IMR-90 (cell line): Measurements from ENCODE around the gene KLHL29. TPM values are rescaled to one million over a fixed set of nuclear protein-coding genes. Genes with fewer than 3 reads are reported as not detected.

Experiments used
- ATAC-seq: fragments of 200-7000 bp; cut with Tn5 transposase; 2 replicates; pipeline ENCODE4 v1.9.1; 2020; ENCODE audit warnings: low read depth, mild to moderate bottlenecking, moderate library complexity
- BruUV-seq: library from RNA; stranded (reverse); fragments of 400-500 nt; replicated peaks from 2 replicates; lab custom pipeline; 2021; lab: Mats Ljungman, UMichigan
- CTCF ChIA-PET: fragments of 300-600 bp; formaldehyde crosslinking; extraction: SDS; loops from one replicate; lab custom pipeline; 2021; ENCODE audit warnings: antibody characterized with exemption; lab: Yijun Ruan, JAX
- POLR2A ChIA-PET: fragments of 300-600 bp; sonication (Branson Sonifier 250); formaldehyde crosslinking; loops from one replicate; lab custom pipeline; 2022; ENCODE audit warnings: antibody characterized with exemption; ENCODE audit not compliant: unreplicated experiment; lab: Charles Lee
- DNase-seq: peaks from one replicate; pipeline ENCODE4 v3.0.0; 2013
- H2AFZ ChIP-seq: replicated peaks from 2 replicates; pipeline ENCODE3; 2013; ENCODE audit warnings: low read length, mild to moderate bottlenecking; ENCODE audit not compliant: poor library complexity
- H2AK5ac ChIP-seq: 2 replicates; pipeline ENCODE4 v1.6.1; 2013; ENCODE audit warnings: low read depth, low read length, inconsistent platforms
- H2AK9ac ChIP-seq: replicated peaks from 2 replicates; pipeline ENCODE3; 2013; ENCODE audit warnings: mild to moderate bottlenecking, low read depth, low read length, moderate library complexity; ENCODE audit not compliant: poor library complexity
- H2BK120ac ChIP-seq: 2 replicates; pipeline ENCODE4 v1.6.1; 2013; ENCODE audit warnings: low read depth, low read length, inconsistent platforms
- H2BK15ac ChIP-seq: 3 replicates; pipeline ENCODE4 v1.6.1; 2013; ENCODE audit warnings: low read depth, low read length, inconsistent platforms
- H2BK20ac ChIP-seq: 2 replicates; pipeline ENCODE4 v1.6.1; 2013; ENCODE audit warnings: low read depth, mild to moderate bottlenecking, inconsistent platforms, low read length, moderate library complexity
- H2BK5ac ChIP-seq: 2 replicates; pipeline ENCODE4 v1.6.1; 2013; ENCODE audit warnings: mild to moderate bottlenecking, low read depth, low read length, inconsistent platforms; ENCODE audit not compliant: poor library complexity, severe bottlenecking
- H3K14ac ChIP-seq: replicated peaks from 2 replicates; pipeline ENCODE4 v1.6.1; 2013; ENCODE audit warnings: low read depth, low read length, inconsistent platforms
- H3K18ac ChIP-seq: 2 replicates; pipeline ENCODE4 v1.6.1; 2013; ENCODE audit warnings: low read depth, low read length, control low read depth
- H3K23ac ChIP-seq: 2 replicates; pipeline ENCODE4 v1.6.1; 2013; ENCODE audit warnings: low read depth, low read length, inconsistent platforms
- H3K27ac ChIP-seq: 2 replicates; pipeline ENCODE4 v1.5.1; 2013; ENCODE audit warnings: mild to moderate bottlenecking, control low read depth, low read length; ENCODE audit not compliant: insufficient read depth
- H3K27me3 ChIP-seq: 2 replicates; pipeline ENCODE4 v1.6.1; 2013; ENCODE audit warnings: low read length; ENCODE audit not compliant: control insufficient read depth, insufficient read depth
- H3K36me3 ChIP-seq: 2 replicates; pipeline ENCODE4 v1.6.1; 2013; ENCODE audit warnings: low read length, mixed read lengths; ENCODE audit not compliant: control insufficient read depth, insufficient read depth
- H3K4ac ChIP-seq: 2 replicates; pipeline ENCODE4 v1.6.1; 2013; ENCODE audit warnings: low read depth, low read length, inconsistent platforms
- H3K4me1 ChIP-seq: 2 replicates; pipeline ENCODE4 v1.6.1; 2013; ENCODE audit warnings: low read length, mixed read lengths; ENCODE audit not compliant: control insufficient read depth, insufficient read depth
- H3K4me2 ChIP-seq: 2 replicates; pipeline ENCODE4 v1.6.1; 2013; ENCODE audit warnings: low read depth, mild to moderate bottlenecking, control low read depth, low read length, moderate library complexity
- H3K4me3 ChIP-seq: 2 replicates; pipeline ENCODE4 v1.5.1; 2013; ENCODE audit warnings: low read depth, mild to moderate bottlenecking, control low read depth, low read length, moderate library complexity; ENCODE audit not compliant: insufficient read depth
- H3K56ac ChIP-seq: 2 replicates; pipeline ENCODE4 v1.6.1; 2013; ENCODE audit warnings: low read length, inconsistent platforms; ENCODE audit not compliant: insufficient read depth; ENCODE audit errors: extremely low read depth
- H3K79me1 ChIP-seq, 2 experiments: 2 replicates each; pipeline ENCODE4 v1.6.1; 2013; ENCODE audit warnings: low read length in 2 of 2, inconsistent platforms in 1 of 2, low read depth in 1 of 2
- H3K9ac ChIP-seq: 2 replicates; pipeline ENCODE4 v1.6.1; 2013; ENCODE audit warnings: low read depth, low read length, control low read depth
- H3K9me1 ChIP-seq: 2 replicates; pipeline ENCODE4 v1.6.1; 2013; ENCODE audit warnings: low read length, inconsistent platforms; ENCODE audit not compliant: insufficient read depth
- H3K9me3 ChIP-seq: 2 replicates; pipeline ENCODE4 v1.6.1; 2013; ENCODE audit warnings: low read length; ENCODE audit not compliant: control insufficient read depth, insufficient read depth
- H4K20me1 ChIP-seq: 2 replicates; pipeline ENCODE4 v1.6.1; 2013; ENCODE audit warnings: low read length, inconsistent platforms; ENCODE audit not compliant: insufficient read depth
- H4K5ac ChIP-seq: 2 replicates; pipeline ENCODE4 v1.6.1; 2013; ENCODE audit warnings: mild to moderate bottlenecking, low read depth, low read length, control low read depth
- H4K8ac ChIP-seq, 2 experiments: 2 replicates each; pipeline ENCODE4 v1.6.1; 2013; ENCODE audit warnings: low read depth in 2 of 2, low read length in 2 of 2, control low read depth in 1 of 2, inconsistent platforms in 1 of 2
- H4K91ac ChIP-seq: 2 replicates; pipeline ENCODE4 v1.6.1; 2013; ENCODE audit warnings: low read depth, low read length, inconsistent platforms; ENCODE audit not compliant: insufficient read depth
- BHLHE40 ChIP-seq: fragments of 150-350 bp; IDR thresholded peaks from 2 replicates; pipeline ENCODE4 v1.6.1; 2016; ENCODE audit warnings: mild to moderate bottlenecking, low read depth, low read length
- CHD1 ChIP-seq: IDR thresholded peaks from 2 replicates; pipeline ENCODE4 v1.6.1; 2012; ENCODE audit warnings: low read depth, low read length, improper control_type of control experiment
- CTCF ChIP-seq: conservative IDR thresholded peaks from 2 replicates; pipeline ENCODE4 v1.5.1; 2012; ENCODE audit warnings: mild to moderate bottlenecking, low read depth, low read length, improper control_type of control experiment
- FOS ChIP-seq: fragments of 150-350 bp; IDR thresholded peaks from 2 replicates; pipeline ENCODE4 v1.6.1; 2016; ENCODE audit warnings: low read depth, low read length
- MAFK ChIP-seq: IDR thresholded peaks from 2 replicates; pipeline ENCODE4 v1.6.1; 2012; ENCODE audit warnings: low read depth, low read length, improper control_type of control experiment
- MAZ ChIP-seq: IDR thresholded peaks from 2 replicates; pipeline ENCODE4 v1.6.1; 2012; ENCODE audit warnings: low read depth, mild to moderate bottlenecking, low read length, improper control_type of control experiment, moderate library complexity, borderline replicate concordance
- MXI1 ChIP-seq: IDR thresholded peaks from 2 replicates; pipeline ENCODE4 v1.6.1; 2012; ENCODE audit warnings: low read depth, mild to moderate bottlenecking, low read length, moderate library complexity, borderline replicate concordance
- POLR2A ChIP-seq: IDR thresholded peaks from 2 replicates; pipeline ENCODE4 v1.6.1; 2012; ENCODE audit warnings: mild to moderate bottlenecking, low read depth, low read length
- RAD21 ChIP-seq: IDR thresholded peaks from 2 replicates; pipeline ENCODE4 v1.6.1; 2012; ENCODE audit warnings: low read length, improper control_type of control experiment
- RCOR1 ChIP-seq: IDR thresholded peaks from 2 replicates; pipeline ENCODE4 v1.6.1; 2012; ENCODE audit warnings: mild to moderate bottlenecking, low read length, improper control_type of control experiment; ENCODE audit not compliant: insufficient replicate concordance
- RFX5 ChIP-seq: IDR thresholded peaks from 2 replicates; pipeline ENCODE4 v1.8.0; 2012; ENCODE audit warnings: low read depth, mild to moderate bottlenecking, low read length, moderate library complexity
- SMC3 ChIP-seq: fragments of 150-350 bp; IDR thresholded peaks from 2 replicates; pipeline ENCODE4 v1.6.1; 2016; ENCODE audit warnings: low read depth, mild to moderate bottlenecking, antibody characterized with exemption, low read length, moderate library complexity
- WGBS, 2 experiments: methylation state at CpG; one replicate each; pipeline versions ENCODE4 v1.1.5 to v1.1.7; 2013; ENCODE audit warnings: missing lambda C conversion rate in 2 of 2; ENCODE audit not compliant: insufficient read length in 1 of 2; ENCODE audit errors: extremely low coverage in 2 of 2; 5-methylcytosine and 5-hydroxymethylcytosine counted together
- dilution Hi-C: fragments of 300-500 bp; cut with HindIII; formaldehyde crosslinking; loops from one replicate; pipeline ENCODE4 v1.14.3; 2018; ENCODE audit warnings: low sequenced_read_pairs; ENCODE audit not compliant: unreplicated experiment
- in situ Hi-C: fragments of 300-500 bp; cut with MboI; formaldehyde crosslinking; loops from 3 replicates; pipeline ENCODE4 v1.14.3; 2019; ENCODE audit warnings: low sequenced_read_pairs, inconsistent platforms, mixed read lengths
- intact Hi-C: fragments of 100-400 bp; cut with micrococcal nuclease; formaldehyde crosslinking; loops from 2 replicates; pipeline ENCODE4 v1.10.0; 2022
- polyA plus RNA-seq, 3 experiments: library from polyadenylated mRNA; depleted of rRNA; stranded (reverse); fragments of >200 nt; gene quantifications; 2 replicates each; pipeline ENCODE4 v1.2.3, GENCODE V29; 2012; ENCODE audit warnings: low replicate concordance in 1 of 3
- total RNA-seq: library from RNA; depleted of rRNA; stranded (reverse); fragments of >200 nt; gene quantifications from 2 replicates; pipeline ENCODE4 v1.2.3, GENCODE V29; 2012
- TF ChIP-seq, protein P1 (sequence below): fragments of 150-350 bp; IDR thresholded peaks from 2 replicates; pipeline ENCODE4 v1.6.1; 2017; ENCODE audit warnings: mild to moderate bottlenecking, antibody characterized with exemption, low read length, low read depth
- TF ChIP-seq, protein P2 (sequence below): fragments of 150-350 bp; IDR thresholded peaks from 2 replicates; pipeline ENCODE4 v1.6.1; 2016; ENCODE audit warnings: low read depth, mild to moderate bottlenecking, low read length, moderate library complexity, borderline replicate concordance

The KLHL29 gene
- total and polyA plus RNA-seq, 2 of the 4 experiments (the other 2 are of a cell fraction) = 2.0 to 8.0 TPM

DNA sequence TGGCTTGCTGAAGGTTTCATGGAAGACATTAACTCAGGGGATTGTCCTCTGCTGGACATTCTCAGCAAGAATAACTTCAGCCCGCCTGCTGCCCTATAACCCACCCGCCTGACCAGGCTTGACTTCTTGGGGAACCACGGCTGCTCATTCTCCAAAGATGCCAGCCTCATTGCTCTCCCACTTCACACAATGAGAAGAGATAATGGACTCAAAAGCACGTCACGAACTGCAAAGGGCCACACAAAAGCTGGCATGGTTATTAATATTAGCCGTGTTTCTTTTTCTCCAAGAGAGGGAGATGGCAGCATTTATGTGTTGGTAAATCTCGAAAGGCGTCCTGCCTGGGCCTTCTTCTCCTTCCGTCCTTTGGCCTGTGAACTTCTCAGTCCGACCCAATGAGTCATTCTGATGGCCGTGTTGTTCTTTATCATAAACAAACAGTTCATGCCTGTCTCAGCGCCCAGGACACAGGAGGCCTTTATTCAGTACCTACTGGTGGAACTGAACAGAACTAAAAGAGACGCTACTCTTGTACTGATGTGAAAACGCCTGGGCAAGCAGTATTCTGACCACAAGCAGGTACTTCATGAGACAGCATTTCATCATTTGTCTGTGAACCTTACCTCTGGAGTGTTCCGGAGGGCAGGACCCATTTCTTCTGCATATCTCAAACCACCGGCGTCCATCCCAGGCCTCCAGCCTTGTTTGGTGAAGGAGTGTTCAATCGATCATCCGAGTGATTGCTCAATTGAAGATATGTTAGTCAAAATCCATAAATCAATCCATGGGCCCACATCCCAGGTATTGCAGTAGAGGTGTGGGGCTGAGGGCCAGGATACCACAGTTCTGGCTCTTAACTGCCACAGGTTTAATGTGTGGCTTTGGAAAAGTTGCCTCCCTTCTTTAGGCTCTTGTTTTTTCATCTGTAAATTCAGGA, 25.1 kb upstream of the KLHL29 start:
- H3K27ac ChIP-seq = no peak overlapping the region
- in situ Hi-C loops = no loop called here
- BruUV-seq = no TSS peak
- TF ChIP-seq BHLHE40 = no peak
- TF ChIP-seq MAZ = no peak
- TF ChIP-seq, protein P1, sequence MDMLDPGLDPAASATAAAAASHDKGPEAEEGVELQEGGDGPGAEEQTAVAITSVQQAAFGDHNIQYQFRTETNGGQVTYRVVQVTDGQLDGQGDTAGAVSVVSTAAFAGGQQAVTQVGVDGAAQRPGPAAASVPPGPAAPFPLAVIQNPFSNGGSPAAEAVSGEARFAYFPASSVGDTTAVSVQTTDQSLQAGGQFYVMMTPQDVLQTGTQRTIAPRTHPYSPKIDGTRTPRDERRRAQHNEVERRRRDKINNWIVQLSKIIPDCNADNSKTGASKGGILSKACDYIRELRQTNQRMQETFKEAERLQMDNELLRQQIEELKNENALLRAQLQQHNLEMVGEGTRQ = no peak
- TF ChIP-seq POLR2A = no peak
- TF ChIP-seq CHD1 = no peak
- no peak for TF ChIP-seq RFX5
- no peak for TF ChIP-seq SMC3
- TF ChIP-seq CTCF = no peak
- TF ChIP-seq, protein P2, sequence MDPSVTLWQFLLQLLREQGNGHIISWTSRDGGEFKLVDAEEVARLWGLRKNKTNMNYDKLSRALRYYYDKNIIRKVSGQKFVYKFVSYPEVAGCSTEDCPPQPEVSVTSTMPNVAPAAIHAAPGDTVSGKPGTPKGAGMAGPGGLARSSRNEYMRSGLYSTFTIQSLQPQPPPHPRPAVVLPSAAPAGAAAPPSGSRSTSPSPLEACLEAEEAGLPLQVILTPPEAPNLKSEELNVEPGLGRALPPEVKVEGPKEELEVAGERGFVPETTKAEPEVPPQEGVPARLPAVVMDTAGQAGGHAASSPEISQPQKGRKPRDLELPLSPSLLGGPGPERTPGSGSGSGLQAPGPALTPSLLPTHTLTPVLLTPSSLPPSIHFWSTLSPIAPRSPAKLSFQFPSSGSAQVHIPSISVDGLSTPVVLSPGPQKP = no peak
- TF ChIP-seq MXI1 = no peak
- TF ChIP-seq RAD21 = no peak
- no peak for TF ChIP-seq MAFK
- TF ChIP-seq RCOR1 = no peak
- TF ChIP-seq FOS = no peak

More for the DNA sequence above, 25.1 kb upstream of the KLHL29 start:
- ChIA-PET CTCF (interaction anchor here (0.6 kb wide), 1 partner anchor 370 kb away, joined by 8 read pairs; no protein-coding TSS in a partner anchor), POLR2A (no interaction called here)
- intact Hi-C loops = no loop called here
- no peak for DNase-seq
- WGBS, 2 experiments = 100% methylated on average over 4 of the region's 19 CpGs; no CpG with 5 or more reads in 1 of the 2 experiments
- Histone ChIP-seq H3K79me1 (no peaks in the 10 kb centered on the region), H3K4me3 (no peak overlapping the region), H3K56ac (no peak overlapping the region), H2AK5ac (no peak overlapping the region), H2BK120ac (no peak overlapping the region), H3K9me1 (no peaks in the 10 kb centered on the region), H3K4me2 (no peak overlapping the region), H2BK5ac (no peak overlapping the region), H2AK9ac (no peak overlapping the region), H3K23ac (no peak overlapping the region), H3K27me3 (peaks cover 19% of the 10 kb centered on the region), H3K4me1 (no peaks in the 10 kb centered on the region), H4K5ac (no peak overlapping the region), H4K20me1 (no peaks in the 10 kb centered on the region), H3K18ac (no peak overlapping the region), H2AFZ (no peak overlapping the region), H3K9me3 (no peaks in the 10 kb centered on the region), H2BK20ac (no peak overlapping the region), H2BK15ac (no peak overlapping the region), H3K4ac (no peak overlapping the region), H3K36me3 (no peaks in the 10 kb centered on the region), H4K8ac (no peak overlapping the region), H4K91ac (no peak overlapping the region), H3K14ac (no peak overlapping the region), H3K9ac (no peak overlapping the region)
- no peak for ATAC-seq
- dilution Hi-C loops = no loop called here
